KBM-7 (cell line): ENCODE measurements around the gene OR13C2.

Experiments used
- DNase-seq: peaks from one replicate; pipeline ENCODE4 v3.0.0-alpha.2; 2015
- in situ Hi-C: fragments of 300-500 bp; cut with MboI; formaldehyde crosslinking; loops from 2 replicates; pipeline ENCODE4 v1.14.3; 2020; ENCODE audit warnings: low sequenced_read_pairs, low pct_unique_long_range_greater_than_20kb, mixed read lengths

The OR13C2 gene

GRCh38 chr9:104556830-104557634 is 48.4 kb downstream of the OR13C2 start:
- in situ Hi-C loops: no loop called here
- no peak for DNase-seq

GRCh38 chr9:104555521-104555920 is 49.9 kb downstream of the OR13C2 start:
- in situ Hi-C loops: no loop called here
- no peak for DNase-seq
